Measurements from ENCODE around the gene ANKS1A. TPM values are rescaled to one million over a fixed set of nuclear protein-coding genes. Genes with fewer than 3 reads are reported as not detected.
"Not testable (repeated sequence)": the region's sequence is repeated elsewhere in the genome, so short reads cannot be mapped to it uniquely, and the experiment has no call there.

ANKS1A gene
- total and polyA plus RNA-seq, 2 experiments from 2014 or later, result 12.1 to 31.9 TPM

DNA sequence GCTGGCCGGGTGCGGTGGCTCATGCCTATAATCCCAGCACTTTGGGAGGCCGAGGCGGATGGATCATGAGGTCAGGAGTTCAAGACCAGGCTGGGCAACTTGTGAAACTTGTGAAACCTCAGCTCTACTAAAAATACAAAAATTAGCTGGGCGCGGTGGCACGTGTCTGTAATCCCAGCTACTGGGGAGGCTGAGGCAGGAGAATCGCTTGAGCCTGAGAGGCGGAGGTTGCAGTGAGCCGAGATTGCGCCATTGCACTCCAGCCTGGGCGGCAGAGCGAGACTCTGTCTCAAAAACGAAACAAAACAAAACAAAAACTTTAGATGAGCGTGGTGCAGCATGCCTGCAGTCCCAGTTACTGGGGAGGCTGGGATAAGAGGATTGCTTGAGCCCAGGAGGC, 3.2 kb upstream of the ANKS1A start:
- not testable (repeated sequence) for H3K4me1 ChIP-seq (ENCODE audit: insufficient read depth); H3K27ac Mint-ChIP-seq; H3K4me3 ChIP-seq; ATAC-seq; H3K4me2 ChIP-seq; DNase-seq (ENCODE audit: low spot score); H3K27me3 Mint-ChIP-seq (ENCODE audit: insufficient read depth, low read depth, poor library complexity); H3F3A ChIP-seq (replicated peaks; ENCODE audit: low read depth); H4K20me1 ChIP-seq (replicated peaks; ENCODE audit: insufficient read depth); H3K9me2 ChIP-seq (ENCODE audit: insufficient read depth); H3K4me1 Mint-ChIP-seq; H3K9me3 Mint-ChIP-seq; H2AFZ ChIP-seq; H3K27ac ChIP-seq (ENCODE audit: low read depth); H3K27me3 ChIP-seq (ENCODE audit: insufficient read depth)
- Histone ChIP-seq H3K36me3 (ENCODE audit: insufficient read depth) (0 out of 2 replicates have a peak, but pooled peaks cover 18% of the 10 kb centered on the region), H3K79me2 (replicated peaks; ENCODE audit: insufficient read depth) (peaks cover 75% of the 10 kb centered on the region)
- H3K36me3 Mint-ChIP-seq (ENCODE audit: low read depth), result peaks cover 22% of the 10 kb centered on the region; the same call in 2 of the 3 replicates
- H3K4me3 Mint-ChIP-seq, result peak overlapping the region; percentile 100; the same call in 2 of the 3 replicates

GRCh38 chr6:34887753-34888513, 1.1 kb upstream of the ANKS1A start, which contains the start of gene TAF11:
TAF11 (minus strand) TSS chr6:34888042; CDS start chr6:34887957, 85 bp downstream.
- Histone ChIP-seq H3K27me3 (ENCODE audit: insufficient read depth) (no peaks in the 10 kb centered on the region), H3K27ac (ENCODE audit: low read depth) (peak within 1 kb of the TSS; percentile 94), H3K9me2 (ENCODE audit: insufficient read depth) (no peaks in the 10 kb centered on the region), H3K4me3 (peak within 1 kb of the TSS; percentile 77), H3K79me2 (replicated peaks; ENCODE audit: insufficient read depth) (peaks cover 82% of the 10 kb centered on the region), H2AFZ (peak within 1 kb of the TSS; percentile 48; the same call in 1 of the 2 replicates), H4K20me1 (replicated peaks; ENCODE audit: insufficient read depth) (peaks cover 3% of the 10 kb centered on the region; the same call in 1 of the 2 replicates), H3F3A (replicated peaks; ENCODE audit: low read depth) (no peaks in the 10 kb centered on the region), H3K4me2 (peak within 1 kb of the TSS; percentile 88), H3K36me3 (ENCODE audit: insufficient read depth) (0 out of 2 replicates have a peak, but pooled peaks cover 11% of the 10 kb centered on the region), H3K4me1 (ENCODE audit: insufficient read depth) (peaks cover 9% of the 10 kb centered on the region)
- Mint-ChIP-seq H3K36me3 (ENCODE audit: low read depth) (peaks cover 18% of the 10 kb centered on the region; the same call in 2 of the 3 replicates), H3K27ac (peak within 1 kb of the TSS; percentile 99), H3K4me3 (peak within 1 kb of the TSS; percentile 100), H3K4me1 (peaks cover 10% of the 10 kb centered on the region), H3K9me3 (no peaks in the 10 kb centered on the region), H3K27me3 (ENCODE audit: insufficient read depth, low read depth, poor library complexity) (peaks cover 9% of the 10 kb centered on the region)
- ATAC-seq (peak; percentile 84), DNase-seq (ENCODE audit: low spot score) (peak; percentile 98)
- TF ChIP-seq ZNF331 (CRISPR knock-in tag; IDR thresholded peaks at IDR 0.05; ENCODE audit: low read depth) (no peak), STAT1 (IDR thresholded peaks at IDR 0.05; ENCODE audit: unreplicated experiment) (no peak), ZNF114 (CRISPR knock-in tag; IDR thresholded peaks at IDR 0.05) (0 out of 2 replicates have a peak, but pooled peaks have one; percentile 25), CREB1 (CRISPR knock-in tag; IDR thresholded peaks at IDR 0.05; ENCODE audit: low read depth) (peak; percentile 97), POLR2AphosphoS5 (IDR thresholded peaks at IDR 0.05; ENCODE audit: low read depth) (peak; percentile 85)
- TF ChIP-seq, protein P1, sequence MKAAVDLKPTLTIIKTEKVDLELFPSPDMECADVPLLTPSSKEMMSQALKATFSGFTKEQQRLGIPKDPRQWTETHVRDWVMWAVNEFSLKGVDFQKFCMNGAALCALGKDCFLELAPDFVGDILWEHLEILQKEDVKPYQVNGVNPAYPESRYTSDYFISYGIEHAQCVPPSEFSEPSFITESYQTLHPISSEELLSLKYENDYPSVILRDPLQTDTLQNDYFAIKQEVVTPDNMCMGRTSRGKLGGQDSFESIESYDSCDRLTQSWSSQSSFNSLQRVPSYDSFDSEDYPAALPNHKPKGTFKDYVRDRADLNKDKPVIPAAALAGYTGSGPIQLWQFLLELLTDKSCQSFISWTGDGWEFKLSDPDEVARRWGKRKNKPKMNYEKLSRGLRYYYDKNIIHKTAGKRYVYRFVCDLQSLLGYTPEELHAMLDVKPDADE (IDR thresholded peaks at IDR 0.05), result peak; percentile 88
- TF ChIP-seq, protein P2, sequence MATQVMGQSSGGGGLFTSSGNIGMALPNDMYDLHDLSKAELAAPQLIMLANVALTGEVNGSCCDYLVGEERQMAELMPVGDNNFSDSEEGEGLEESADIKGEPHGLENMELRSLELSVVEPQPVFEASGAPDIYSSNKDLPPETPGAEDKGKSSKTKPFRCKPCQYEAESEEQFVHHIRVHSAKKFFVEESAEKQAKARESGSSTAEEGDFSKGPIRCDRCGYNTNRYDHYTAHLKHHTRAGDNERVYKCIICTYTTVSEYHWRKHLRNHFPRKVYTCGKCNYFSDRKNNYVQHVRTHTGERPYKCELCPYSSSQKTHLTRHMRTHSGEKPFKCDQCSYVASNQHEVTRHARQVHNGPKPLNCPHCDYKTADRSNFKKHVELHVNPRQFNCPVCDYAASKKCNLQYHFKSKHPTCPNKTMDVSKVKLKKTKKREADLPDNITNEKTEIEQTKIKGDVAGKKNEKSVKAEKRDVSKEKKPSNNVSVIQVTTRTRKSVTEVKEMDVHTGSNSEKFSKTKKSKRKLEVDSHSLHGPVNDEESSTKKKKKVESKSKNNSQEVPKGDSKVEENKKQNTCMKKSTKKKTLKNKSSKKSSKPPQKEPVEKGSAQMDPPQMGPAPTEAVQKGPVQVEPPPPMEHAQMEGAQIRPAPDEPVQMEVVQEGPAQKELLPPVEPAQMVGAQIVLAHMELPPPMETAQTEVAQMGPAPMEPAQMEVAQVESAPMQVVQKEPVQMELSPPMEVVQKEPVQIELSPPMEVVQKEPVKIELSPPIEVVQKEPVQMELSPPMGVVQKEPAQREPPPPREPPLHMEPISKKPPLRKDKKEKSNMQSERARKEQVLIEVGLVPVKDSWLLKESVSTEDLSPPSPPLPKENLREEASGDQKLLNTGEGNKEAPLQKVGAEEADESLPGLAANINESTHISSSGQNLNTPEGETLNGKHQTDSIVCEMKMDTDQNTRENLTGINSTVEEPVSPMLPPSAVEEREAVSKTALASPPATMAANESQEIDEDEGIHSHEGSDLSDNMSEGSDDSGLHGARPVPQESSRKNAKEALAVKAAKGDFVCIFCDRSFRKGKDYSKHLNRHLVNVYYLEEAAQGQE (IDR thresholded peaks at IDR 0.05; ENCODE audit: unreplicated experiment), result no peak

Data from GM23338 (cell line).